ENCODE data around the gene BPIFB2.

Gene BPIFB2

GRCh38 chr20:33022289-33022688 lies 14.8 kb downstream of the BPIFB2 start:
- Histone ChIP-seq H3K36me3 (ENCODE audit: control insufficient read depth, low read depth, low read length) (no peaks in the 10 kb centered on the region), H3K4me1 (ENCODE audit: control insufficient read depth, low read depth, low read length) (no peaks in the 10 kb centered on the region), H3K4me3 (ENCODE audit: low read length) (no peak overlapping the region), H3K9me3 (ENCODE audit: control insufficient read depth, low read depth, low read length) (no peaks in the 10 kb centered on the region), H3K27me3 (ENCODE audit: control insufficient read depth, insufficient read depth, low read length) (no peaks in the 10 kb centered on the region), H3K27ac (ENCODE audit: low read length) (no peak overlapping the region), H3K9ac (ENCODE audit: low read length) (no peak overlapping the region)

- Histone ChIP-seq H3K36me3 (ENCODE audit: control insufficient read depth, low read depth, low read length) (no peaks in the 10 kb centered on the region), H3K27ac (ENCODE audit: low read length) (no peak overlapping the region), H3K9ac (ENCODE audit: low read length) (no peak overlapping the region), H3K4me3 (ENCODE audit: low read length) (no peak overlapping the region), H3K4me1 (ENCODE audit: control insufficient read depth, low read depth, low read length) (no peaks in the 10 kb centered on the region), H3K27me3 (ENCODE audit: control insufficient read depth, insufficient read depth, low read length) (no peaks in the 10 kb centered on the region), H3K9me3 (ENCODE audit: control insufficient read depth, low read depth, low read length) (no peaks in the 10 kb centered on the region)
Measured at GRCh38 chr20:33022694-33023438, 15.4 kb downstream of the BPIFB2 start.

- no peak overlapping the region for H3K9ac ChIP-seq (ENCODE audit: low read length)
- H3K36me3 ChIP-seq (ENCODE audit: control insufficient read depth, low read depth, low read length) = no peaks in the 10 kb centered on the region
- no peak overlapping the region for H3K27ac ChIP-seq (ENCODE audit: low read length)
- no peak overlapping the region for H3K4me3 ChIP-seq (ENCODE audit: low read length)
- H3K27me3 ChIP-seq (ENCODE audit: control insufficient read depth, insufficient read depth, low read length) = no peaks in the 10 kb centered on the region
- no peaks in the 10 kb centered on the region for H3K4me1 ChIP-seq (ENCODE audit: control insufficient read depth, low read depth, low read length)
- no peaks in the 10 kb centered on the region for H3K9me3 ChIP-seq (ENCODE audit: control insufficient read depth, low read depth, low read length)
Measured at GRCh38 chr20:33023439-33024242, 16.1 kb downstream of the BPIFB2 start.

- no peak overlapping the region for H3K27ac ChIP-seq (ENCODE audit: low read length)
- H3K27me3 ChIP-seq (ENCODE audit: control insufficient read depth, insufficient read depth, low read length) = no peaks in the 10 kb centered on the region
- H3K36me3 ChIP-seq (ENCODE audit: control insufficient read depth, low read depth, low read length) = no peaks in the 10 kb centered on the region
- H3K4me1 ChIP-seq (ENCODE audit: control insufficient read depth, low read depth, low read length) = no peaks in the 10 kb centered on the region
- no peaks in the 10 kb centered on the region for H3K9me3 ChIP-seq (ENCODE audit: control insufficient read depth, low read depth, low read length)
- no peak overlapping the region for H3K4me3 ChIP-seq (ENCODE audit: low read length)
- no peak overlapping the region for H3K9ac ChIP-seq (ENCODE audit: low read length)
Measured at GRCh38 chr20:33024243-33024560, 16.7 kb downstream of the BPIFB2 start.

- Histone ChIP-seq H3K4me3 (ENCODE audit: low read length) (no peak overlapping the region), H3K4me1 (ENCODE audit: control insufficient read depth, low read depth, low read length) (no peaks in the 10 kb centered on the region), H3K9me3 (ENCODE audit: control insufficient read depth, low read depth, low read length) (no peaks in the 10 kb centered on the region), H3K36me3 (ENCODE audit: control insufficient read depth, low read depth, low read length) (no peaks in the 10 kb centered on the region), H3K27ac (ENCODE audit: low read length) (no peak overlapping the region), H3K27me3 (ENCODE audit: control insufficient read depth, insufficient read depth, low read length) (no peaks in the 10 kb centered on the region), H3K9ac (ENCODE audit: low read length) (no peak overlapping the region)
Measured at GRCh38 chr20:33024609-33025317, 17.3 kb downstream of the BPIFB2 start.

- no peaks in the 10 kb centered on the region for H3K36me3 ChIP-seq (ENCODE audit: control insufficient read depth, low read depth, low read length)
- H3K27me3 ChIP-seq (ENCODE audit: control insufficient read depth, insufficient read depth, low read length) = no peaks in the 10 kb centered on the region
- no peaks in the 10 kb centered on the region for H3K9me3 ChIP-seq (ENCODE audit: control insufficient read depth, low read depth, low read length)
- no peak overlapping the region for H3K4me3 ChIP-seq (ENCODE audit: low read length)
- no peak overlapping the region for H3K9ac ChIP-seq (ENCODE audit: low read length)
- H3K4me1 ChIP-seq (ENCODE audit: control insufficient read depth, low read depth, low read length) = no peaks in the 10 kb centered on the region
- H3K27ac ChIP-seq (ENCODE audit: low read length) = no peak overlapping the region
Measured at GRCh38 chr20:33025318-33025876, 17.9 kb downstream of the BPIFB2 start.

- no peaks in the 10 kb centered on the region for H3K27me3 ChIP-seq (ENCODE audit: control insufficient read depth, insufficient read depth, low read length)
- no peak overlapping the region for H3K9ac ChIP-seq (ENCODE audit: low read length)
- H3K4me3 ChIP-seq (ENCODE audit: low read length) = no peak overlapping the region
- H3K27ac ChIP-seq (ENCODE audit: low read length) = no peak overlapping the region
- H3K4me1 ChIP-seq (ENCODE audit: control insufficient read depth, low read depth, low read length) = no peaks in the 10 kb centered on the region
- H3K36me3 ChIP-seq (ENCODE audit: control insufficient read depth, low read depth, low read length) = no peaks in the 10 kb centered on the region
- no peaks in the 10 kb centered on the region for H3K9me3 ChIP-seq (ENCODE audit: control insufficient read depth, low read depth, low read length)
Measured at GRCh38 chr20:33026072-33026778, 18.7 kb downstream of the BPIFB2 start.

GRCh38 chr20:33026779-33027759 lies 19.6 kb downstream of the BPIFB2 start:
- Histone ChIP-seq H3K4me1 (ENCODE audit: control insufficient read depth, low read depth, low read length) (no peaks in the 10 kb centered on the region), H3K9ac (ENCODE audit: low read length) (no peak overlapping the region), H3K27ac (ENCODE audit: low read length) (no peak overlapping the region), H3K9me3 (ENCODE audit: control insufficient read depth, low read depth, low read length) (no peaks in the 10 kb centered on the region), H3K4me3 (ENCODE audit: low read length) (no peak overlapping the region), H3K36me3 (ENCODE audit: control insufficient read depth, low read depth, low read length) (no peaks in the 10 kb centered on the region), H3K27me3 (ENCODE audit: control insufficient read depth, insufficient read depth, low read length) (no peaks in the 10 kb centered on the region)

- H3K9me3 ChIP-seq (ENCODE audit: control insufficient read depth, low read depth, low read length) = no peaks in the 10 kb centered on the region
- H3K27me3 ChIP-seq (ENCODE audit: control insufficient read depth, insufficient read depth, low read length) = no peaks in the 10 kb centered on the region
- H3K36me3 ChIP-seq (ENCODE audit: control insufficient read depth, low read depth, low read length) = no peaks in the 10 kb centered on the region
- H3K4me3 ChIP-seq (ENCODE audit: low read length) = no peak overlapping the region
- H3K9ac ChIP-seq (ENCODE audit: low read length) = no peak overlapping the region
- no peaks in the 10 kb centered on the region for H3K4me1 ChIP-seq (ENCODE audit: control insufficient read depth, low read depth, low read length)
- H3K27ac ChIP-seq (ENCODE audit: low read length) = no peak overlapping the region
Measured at GRCh38 chr20:33027769-33028751, 20.6 kb downstream of the BPIFB2 start.

All from iPS-18a (cell line).